ENCODE results near the gene CGB5.
A peak's percentile ranks its signal among the peaks of the same experiment; 100 is the strongest.
"Not testable (repeated sequence)": the region's sequence is repeated elsewhere in the genome, so short reads cannot be mapped to it uniquely, and the experiment has no call there.

CGB5 gene

DNA sequence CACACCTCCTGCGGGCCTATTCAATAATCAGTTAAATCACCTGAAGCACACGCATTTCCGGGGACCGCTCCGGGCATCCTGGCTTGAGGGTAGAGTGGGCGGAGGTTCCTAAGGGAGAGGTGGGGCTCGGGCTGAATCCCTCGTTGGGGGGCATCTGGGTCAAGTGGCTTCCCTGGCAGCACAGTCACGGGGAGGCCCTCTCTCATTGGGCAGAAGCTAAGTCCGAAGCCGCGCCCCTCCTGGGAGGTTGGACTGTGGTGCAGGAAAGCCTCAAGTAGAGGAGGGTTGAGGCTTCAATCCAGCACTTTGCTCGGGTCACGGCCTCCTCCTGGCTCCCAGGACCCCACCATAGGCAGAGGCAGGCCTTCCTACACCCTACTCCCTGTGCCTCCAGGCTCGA lies at the start of gene CGB5:
Gene CGB5, plus strand, starts transcription at position 301 of the 400 bp plus-strand sequence. CDS start 362 bp downstream, outside the sequence.
- DNase-seq (ENCODE audit: low read depth in 4 of 4, low spot score in 1 of 4), result not testable (repeated sequence)

DNA sequence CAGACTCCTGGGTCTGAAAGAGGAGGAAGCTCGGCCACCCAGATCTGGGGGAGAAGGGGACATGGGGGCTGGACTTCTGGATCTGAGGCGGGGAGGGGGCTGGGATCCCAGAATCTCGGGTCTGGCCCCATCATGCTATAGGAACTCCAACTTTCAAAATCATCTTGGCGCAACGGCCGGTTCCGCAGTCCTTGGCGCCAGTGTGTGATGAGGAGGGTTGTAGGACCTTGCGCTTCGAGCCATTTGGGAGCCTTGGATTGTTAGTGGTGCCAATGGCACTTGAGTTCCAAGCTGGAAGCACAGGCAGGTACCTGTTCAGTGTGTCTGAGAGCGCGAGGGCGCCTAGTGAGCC lies 49.6 kb upstream of the CGB5 start:
- DNase-seq (ENCODE audit: low read depth in 4 of 4, low spot score in 1 of 4), result no peak

DNA sequence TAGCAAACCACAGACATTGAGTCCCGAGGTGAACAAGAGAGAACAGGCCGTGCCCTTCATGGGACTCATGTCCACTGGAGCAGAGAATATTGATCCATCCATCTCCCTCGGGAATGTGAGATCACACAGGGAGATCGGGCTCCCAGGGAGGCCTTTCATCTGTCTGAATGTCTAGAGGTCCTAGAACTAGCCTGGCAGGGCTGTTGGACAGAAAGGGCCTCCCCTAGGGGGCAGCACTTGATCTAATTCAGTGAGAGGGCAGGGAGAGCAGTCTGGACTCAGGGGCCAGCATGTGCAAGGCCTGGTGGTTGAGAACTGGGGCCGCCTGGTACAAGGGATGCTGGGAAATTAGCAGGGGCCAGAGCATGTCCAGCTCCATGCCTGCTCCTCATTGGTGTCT lies 45.7 kb upstream of the CGB5 start:
- DNase-seq (ENCODE audit: low read depth in 4 of 4, low spot score in 1 of 4), result peak in 3 of 4 experiments; percentile 21 to 47 (median 21)

DNA sequence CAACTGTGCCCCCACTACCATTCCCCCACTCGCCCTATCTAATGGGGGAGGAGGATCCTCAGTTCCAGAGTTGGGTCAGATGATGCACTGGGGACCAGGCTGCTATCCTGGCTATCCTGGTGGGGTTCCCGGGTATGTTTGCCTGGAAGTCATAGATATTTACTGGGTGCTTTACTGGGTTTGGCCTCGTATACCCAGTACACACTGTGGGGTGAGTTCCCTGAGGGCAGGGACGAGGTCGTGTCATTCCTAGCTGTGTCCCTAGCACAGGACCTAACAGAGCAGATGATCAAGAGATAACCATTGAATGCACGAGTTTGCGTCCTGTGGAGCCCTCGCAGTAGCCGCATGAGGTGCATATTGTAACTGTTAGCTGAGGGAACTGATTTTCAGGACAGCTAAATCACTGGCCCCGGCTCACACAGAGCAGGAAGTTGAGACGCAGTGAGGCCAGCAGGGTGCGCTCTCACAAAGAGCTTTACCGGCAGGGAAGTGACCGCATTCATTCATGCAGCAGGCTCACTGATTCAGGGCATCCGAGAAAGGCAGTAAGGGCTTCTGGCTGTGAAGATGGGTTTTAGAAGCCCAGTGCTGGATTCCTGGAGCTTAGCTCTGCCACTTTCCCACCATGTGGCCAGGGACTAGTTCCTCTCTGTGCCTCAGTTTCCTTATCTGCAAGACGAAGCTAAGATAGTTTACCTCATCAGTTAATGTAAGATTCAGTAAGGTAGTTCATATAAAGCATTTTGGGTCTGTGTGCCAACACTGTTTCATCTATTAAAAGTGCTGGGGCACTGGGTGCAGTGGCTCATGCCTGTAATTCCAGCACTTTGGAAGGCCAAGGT lies 43.9 kb upstream of the CGB5 start:
- DNase-seq (ENCODE audit: low read depth in 4 of 4, low spot score in 1 of 4), result peak; percentile 27 to 54 (median 41)

DNA sequence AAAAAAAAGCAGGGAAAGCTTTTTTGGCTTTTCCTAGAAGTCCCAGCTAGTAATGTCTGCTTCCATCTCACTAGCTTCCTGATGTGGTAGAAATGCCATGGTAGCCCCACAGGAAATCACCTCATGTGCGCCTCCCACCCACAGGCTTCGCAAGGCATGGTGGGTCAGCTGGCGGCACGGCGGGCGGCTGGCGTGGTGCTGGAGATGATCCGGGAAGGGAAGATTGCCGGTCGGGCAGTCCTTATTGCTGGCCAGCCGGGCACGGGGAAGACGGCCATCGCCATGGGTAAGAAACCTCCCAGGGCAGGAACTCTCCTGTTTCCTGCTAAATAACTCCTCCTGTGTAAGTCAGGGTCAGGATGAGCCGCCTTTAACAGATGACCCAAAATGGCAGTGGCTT lies 39.5 kb upstream of the CGB5 start:
- no peak for DNase-seq (ENCODE audit: low read depth in 4 of 4, low spot score in 1 of 4)

DNA sequence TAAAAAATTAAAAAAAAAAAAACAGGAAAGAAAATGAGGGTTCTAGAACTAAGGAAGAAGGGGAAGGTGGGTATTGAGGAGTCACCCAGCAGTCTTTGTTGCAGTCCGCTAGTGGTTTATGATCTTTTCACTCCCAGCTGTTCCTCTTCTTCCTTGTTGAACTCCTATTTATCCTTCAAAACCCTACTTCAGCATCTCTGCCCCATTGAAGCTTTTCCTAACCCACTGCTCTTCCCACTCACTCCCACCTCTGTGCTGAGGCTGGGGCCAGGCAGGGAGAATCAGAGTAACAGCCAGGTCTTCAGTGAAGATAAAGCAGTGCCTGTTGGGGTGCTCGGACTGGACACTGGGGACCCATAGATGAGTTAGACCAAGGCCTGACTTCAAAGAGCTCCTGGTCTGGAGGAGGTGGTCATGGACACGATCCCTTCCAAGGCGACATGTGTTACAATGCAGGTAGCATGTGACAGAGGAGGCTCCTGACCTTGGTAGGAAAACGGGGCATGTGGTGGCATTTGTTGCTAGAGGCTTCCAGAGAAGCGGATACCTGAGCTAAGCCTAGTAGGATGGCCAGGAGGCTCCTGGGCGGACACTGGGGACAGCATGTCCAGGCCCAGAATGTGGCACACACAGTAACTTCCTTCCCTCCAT lies 38.6 kb upstream of the CGB5 start:
- no peak for DNase-seq (ENCODE audit: low read depth in 4 of 4, low spot score in 1 of 4)

DNA sequence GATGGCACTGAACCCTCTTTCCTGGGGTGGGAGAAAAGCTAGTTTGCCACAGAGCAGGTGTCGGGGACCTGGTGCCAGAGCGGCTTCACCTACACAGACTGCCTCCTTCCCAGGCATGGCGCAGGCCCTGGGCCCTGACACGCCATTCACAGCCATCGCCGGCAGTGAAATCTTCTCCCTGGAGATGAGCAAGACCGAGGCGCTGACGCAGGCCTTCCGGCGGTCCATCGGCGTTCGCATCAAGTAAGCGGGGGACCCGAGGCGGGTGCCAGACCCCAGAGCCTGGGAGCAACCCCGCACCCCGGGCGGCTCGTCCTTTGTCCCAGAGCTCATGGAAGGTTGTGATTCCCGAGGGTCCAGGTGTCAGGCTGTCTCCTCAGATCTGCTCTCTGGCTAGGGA lies 36.7 kb upstream of the CGB5 start:
- DNase-seq (ENCODE audit: low read depth in 4 of 4, low spot score in 1 of 4), result no peak

DNA sequence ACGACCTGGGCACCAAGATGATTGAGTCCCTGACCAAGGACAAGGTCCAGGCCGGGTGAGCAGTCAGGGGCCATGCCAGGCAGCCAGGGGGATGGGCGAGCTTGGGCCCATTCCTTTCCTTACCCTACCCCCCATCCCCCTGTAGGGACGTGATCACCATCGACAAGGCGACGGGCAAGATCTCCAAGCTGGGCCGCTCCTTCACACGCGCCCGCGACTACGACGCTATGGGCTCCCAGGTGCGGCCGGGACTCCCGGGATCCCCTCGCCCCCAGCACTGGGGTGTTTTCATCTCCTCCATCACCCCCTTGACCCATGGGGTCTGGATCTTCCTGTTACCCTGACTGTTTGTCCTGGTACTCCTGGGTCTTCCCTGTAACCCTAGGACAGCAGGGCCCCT lies 33.8 kb upstream of the CGB5 start:
- no peak for DNase-seq (ENCODE audit: low read depth in 4 of 4, low spot score in 1 of 4)

DNA sequence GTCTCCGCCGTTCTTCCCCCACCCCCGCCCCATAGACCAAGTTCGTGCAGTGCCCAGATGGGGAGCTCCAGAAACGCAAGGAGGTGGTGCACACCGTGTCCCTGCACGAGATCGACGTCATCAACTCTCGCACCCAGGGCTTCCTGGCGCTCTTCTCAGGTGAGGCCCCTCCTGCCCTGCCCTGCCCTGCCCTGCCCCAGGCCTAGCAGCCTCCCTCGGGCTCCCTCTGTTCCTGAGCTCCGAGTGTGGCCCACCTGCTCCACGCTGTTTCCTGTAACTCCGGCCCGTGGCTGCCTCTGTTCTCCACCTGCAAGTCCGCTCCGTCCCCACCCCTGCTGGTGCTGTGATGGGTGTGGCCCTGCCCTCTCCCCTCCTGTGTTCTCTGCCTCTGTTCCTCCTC lies 33.2 kb upstream of the CGB5 start:
- DNase-seq (ENCODE audit: low read depth in 4 of 4, low spot score in 1 of 4), result no peak

DNA sequence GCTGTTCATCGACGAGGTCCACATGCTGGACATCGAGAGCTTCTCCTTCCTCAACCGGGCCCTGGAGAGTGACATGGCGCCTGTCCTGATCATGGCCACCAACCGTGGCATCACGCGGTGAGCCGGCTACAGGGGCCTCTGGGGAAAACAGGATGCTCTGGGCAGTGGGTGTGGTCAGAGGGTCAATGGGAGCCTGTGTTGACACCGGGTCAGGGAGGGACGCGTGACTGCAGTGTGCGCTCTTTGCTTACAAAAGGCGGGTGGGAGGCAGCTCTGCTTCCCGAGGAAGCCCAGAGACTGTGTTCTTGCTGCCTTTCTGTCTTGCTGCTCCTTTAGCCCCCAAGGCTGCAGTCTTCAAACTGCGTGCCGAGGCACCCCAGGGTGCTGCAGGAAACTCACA lies 32.5 kb upstream of the CGB5 start:
- DNase-seq (ENCODE audit: low read depth in 4 of 4, low spot score in 1 of 4), result no peak

DNA sequence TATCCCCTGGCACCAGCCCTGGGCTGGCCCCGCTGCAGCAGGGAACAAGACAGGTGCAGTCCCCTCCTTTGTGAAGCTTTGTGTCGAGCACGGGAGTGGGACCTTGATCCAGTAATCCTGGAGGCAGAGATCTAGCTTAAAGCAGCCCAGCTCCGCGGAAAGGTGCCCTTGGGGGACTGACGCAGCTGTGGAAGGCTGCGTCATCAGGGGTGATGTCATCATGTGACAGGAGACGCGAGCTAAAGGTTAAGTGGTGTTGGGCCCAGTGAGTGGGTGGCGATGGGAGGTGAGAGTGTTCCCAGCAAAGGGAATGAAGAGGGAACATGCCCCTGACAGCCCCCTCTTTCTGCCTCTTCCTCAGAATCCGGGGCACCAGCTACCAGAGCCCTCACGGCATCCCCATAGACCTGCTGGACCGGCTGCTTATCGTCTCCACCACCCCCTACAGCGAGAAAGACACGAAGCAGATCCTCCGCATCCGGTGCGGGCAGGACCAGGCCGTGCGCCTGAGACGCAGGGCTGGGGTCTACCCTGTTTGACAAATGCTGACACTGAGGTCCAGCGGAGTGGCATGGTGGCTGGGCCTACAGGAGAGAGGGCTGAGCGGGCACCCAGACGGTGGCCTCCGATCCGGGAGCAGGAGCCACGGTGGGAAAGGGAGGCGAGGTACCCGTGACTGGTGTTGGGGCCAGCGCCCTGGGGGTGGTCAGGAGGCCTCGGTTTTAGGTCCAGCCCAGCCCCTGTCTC lies 29.4 kb upstream of the CGB5 start:
- DNase-seq (ENCODE audit: low read depth in 4 of 4, low spot score in 1 of 4), result no peak

DNA sequence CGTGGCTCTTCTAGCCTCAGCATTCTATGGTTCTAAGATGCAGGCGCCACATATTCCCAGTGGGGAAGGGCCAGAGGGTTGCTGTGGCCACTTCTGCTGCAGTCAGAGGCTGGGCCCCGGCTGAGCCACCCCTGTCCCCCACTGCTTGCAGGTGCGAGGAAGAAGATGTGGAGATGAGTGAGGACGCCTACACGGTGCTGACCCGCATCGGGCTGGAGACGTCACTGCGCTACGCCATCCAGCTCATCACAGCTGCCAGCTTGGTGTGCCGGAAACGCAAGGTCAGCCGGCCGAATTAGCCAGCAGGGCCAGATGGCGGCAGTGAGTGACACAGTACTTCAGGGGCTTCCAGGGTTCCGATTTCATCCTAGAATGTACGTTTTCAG lies 28.8 kb upstream of the CGB5 start:
- DNase-seq (ENCODE audit: low read depth in 4 of 4, low spot score in 1 of 4), result no peak

DNA sequence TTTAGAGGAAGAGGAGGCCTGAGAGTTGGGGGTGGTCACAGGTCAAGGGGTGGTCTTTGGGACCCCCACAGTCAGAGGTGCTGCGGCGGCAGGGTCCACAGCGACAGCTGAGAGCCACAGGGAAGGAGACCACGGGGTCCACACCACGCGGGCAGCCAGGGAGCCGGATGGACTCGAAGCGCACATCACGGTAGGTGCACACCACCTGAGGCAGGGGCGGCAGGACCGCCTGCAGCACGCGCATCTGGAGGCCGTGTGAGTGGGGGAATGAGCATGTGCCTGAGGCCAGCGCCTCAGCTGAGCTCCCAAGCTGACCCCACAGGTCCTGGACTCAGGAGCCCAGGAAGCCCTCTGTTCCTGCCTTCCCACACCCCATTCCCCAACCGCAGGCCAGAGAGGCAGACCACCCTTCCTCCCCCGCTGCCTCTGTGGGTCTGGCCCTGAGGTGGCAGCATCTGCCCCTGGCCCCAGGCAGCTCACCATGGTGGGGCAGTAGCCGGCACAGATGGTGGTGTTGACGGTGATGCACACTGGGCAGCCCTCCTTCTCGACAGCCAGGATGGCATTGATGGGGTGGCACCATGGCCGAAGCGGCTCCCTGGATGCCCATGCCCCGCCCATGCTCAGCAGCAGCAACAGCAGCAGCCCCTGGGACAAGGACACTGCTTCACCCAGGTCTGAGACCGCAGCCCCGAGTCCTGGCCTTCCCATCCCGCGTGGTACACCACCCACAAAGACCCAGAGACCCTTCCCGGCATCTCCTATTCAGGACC lies 27.4 kb upstream of the CGB5 start:
- no peak for DNase-seq (ENCODE audit: low read depth in 4 of 4, low spot score in 1 of 4)

DNA sequence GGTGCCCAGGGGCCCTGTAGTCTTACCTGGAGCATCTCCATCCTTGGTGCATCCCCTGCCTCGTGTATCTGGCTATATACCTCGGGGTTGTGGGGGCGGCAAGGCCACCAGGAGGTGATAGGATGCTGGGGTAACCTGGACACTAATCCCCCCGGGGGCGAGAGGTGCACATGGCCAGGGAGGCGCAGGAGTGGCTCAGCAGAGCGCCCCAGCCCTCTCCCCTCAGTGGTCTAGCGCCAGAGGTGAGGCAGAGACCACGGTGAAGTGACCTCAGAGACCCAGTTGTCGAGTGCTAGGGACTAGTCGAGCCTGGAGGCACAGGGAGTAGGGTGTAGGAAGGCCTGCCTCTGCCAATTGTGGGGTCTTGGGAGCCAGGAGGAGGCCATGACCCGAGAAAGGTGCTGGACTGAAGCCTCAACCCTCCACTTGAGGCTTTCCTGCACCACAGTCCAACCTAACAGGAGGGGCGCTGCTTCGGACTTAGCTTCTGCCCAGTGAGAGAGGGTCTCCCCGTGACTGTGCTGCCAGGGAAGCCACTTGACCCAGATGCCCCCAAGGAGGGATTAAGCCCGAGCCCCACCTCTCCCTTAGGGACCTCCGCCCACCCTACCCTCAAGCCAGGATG lies 26.5 kb upstream of the CGB5 start, which contains the start of gene LHB:
Gene LHB, minus strand, starts transcription at position 51 of the 625 bp plus-strand sequence. Its CDS starts 10 bp downstream, at position 41.
- DNase-seq (ENCODE audit: low read depth in 4 of 4, low spot score in 1 of 4), result no peak

DNA sequence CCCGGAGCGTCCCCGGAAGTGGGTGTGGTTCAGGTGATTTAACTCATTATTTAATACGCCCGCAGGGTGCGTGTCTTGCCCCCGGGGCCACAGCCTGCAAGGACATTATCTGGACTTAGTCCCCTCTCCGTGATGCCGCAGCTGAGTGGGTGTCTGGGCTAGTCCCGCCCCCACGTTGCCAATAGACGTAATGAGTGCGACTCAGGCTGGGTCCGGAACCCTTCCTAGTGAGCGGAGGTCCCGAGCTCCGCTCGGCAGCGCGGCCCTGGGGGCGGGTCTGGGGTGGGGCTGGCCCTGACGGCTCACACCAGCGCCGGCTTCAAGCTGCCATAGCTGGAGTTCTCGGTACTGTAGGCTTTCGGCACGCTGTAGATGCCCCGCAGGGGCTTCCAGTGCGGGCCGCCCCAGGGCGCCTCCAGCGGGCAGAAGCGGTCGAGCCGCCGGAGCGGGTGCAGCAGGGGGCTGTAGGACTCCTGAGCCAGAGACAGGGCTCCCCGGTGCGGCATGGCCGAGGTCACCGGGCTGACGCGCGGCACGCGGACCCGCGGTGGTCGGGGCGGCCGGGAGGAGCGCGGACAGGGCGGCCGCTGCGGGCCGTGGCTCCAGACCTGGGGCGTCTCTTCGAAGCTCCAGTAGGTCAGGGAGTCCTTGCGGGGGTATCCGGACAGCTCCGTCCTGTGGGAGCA lies 25.8 kb upstream of the CGB5 start:
- peak in 2 of 4 experiments; percentile 33 to 46 for DNase-seq (ENCODE audit: low read depth in 4 of 4, low spot score in 1 of 4)

DNA sequence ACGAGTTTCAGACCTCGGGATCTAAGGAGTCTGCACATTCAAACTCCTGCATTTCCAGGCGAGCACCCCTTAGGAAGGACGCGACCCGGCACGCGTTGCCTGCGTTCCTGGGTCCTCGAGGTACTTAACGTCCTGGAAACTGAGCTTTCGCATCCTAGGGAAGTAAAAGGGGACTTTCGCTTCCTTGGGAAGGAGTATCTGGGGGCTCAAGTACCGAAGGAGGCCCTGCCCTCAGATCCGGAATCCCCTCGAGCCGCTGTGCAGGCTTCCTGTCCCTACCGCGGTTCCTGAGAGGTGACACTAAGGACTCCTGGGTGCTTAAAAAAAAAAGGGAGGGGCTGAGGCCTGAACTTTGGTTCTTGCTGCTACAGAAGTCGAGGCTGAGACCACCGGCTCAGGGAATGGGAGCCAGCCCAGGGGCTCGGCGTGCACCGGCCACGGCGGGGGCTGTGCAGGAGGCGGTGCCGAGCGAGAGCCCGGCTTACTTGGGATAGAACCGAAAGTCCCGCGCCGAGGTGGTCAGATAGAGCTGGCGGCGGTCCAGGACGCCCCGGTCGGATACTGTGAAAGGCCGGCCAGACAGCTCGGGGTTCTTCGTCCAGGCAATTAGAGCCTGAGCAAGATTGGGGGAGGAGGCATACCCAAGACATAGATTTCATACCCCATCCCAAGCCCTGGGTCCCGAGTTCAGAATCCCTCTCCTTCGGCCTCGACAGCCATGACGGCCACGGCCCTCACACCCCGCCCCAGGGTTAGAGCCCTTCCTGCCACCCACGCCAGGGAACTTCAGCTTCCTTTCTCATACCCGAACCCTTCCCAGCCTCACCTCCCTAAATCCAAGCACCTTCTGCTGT lies 25.0 kb upstream of the CGB5 start:
- not testable (repeated sequence) for DNase-seq (ENCODE audit: low read depth in 4 of 4, low spot score in 1 of 4)

DNA sequence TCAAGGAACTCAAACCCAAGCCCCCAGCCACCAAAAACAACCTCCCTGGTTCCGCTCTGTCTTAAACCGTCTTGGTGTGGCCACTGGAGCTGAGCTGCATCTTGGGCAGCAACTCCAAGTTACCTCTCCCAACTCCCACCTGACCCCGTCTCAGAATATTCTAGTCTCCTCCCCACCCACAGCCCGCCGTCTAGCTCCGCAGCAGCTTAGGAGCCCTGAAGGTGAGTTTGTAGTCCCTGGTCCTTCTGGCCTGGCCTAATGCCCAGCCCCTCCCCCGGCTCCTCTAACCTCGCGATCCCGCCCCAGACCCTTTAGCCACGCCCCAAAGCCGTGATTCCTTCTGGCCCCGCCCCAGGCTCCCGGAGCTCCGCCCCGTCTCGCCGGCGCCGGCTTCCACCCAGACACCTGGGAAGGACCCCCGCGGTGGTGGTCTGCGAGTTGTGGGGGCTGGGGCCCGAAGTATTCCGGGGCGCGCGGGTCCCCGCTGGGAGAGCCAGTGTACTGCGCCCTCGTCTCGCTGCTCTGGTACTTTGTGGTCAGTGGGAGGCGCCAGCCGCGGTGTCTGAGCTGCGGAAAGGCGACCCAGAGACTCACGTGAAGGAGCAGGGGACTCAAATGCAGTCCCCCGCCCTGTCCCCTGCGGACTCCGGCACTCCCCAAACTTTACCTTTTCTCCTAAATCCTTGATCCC lies 24.3 kb upstream of the CGB5 start:
- DNase-seq (ENCODE audit: low read depth in 4 of 4, low spot score in 1 of 4), result peak; percentile 24 to 58 (median 46)

DNA sequence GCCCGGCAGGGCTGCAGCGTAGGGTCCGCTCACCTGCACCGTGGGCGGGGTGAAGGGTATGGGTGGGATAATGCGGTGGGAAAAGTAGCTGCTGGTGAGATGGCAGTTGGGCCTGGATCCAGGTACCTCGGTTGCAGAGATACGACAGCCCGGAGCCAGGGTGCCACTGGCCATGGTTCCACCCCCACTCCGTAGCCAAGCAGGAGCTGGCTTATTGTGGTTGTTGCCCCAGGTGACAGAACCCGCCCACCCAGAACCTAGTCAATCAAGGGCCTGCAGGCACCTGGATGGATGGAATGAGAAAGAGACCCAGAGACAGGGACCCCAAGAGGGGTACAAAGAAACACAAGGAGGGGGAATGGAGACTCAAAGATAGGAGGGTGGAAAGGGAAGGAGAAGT lies 23.3 kb upstream of the CGB5 start:
- DNase-seq (ENCODE audit: low read depth in 4 of 4, low spot score in 1 of 4), result no peak

Data from stimulated activated CD4-positive, alpha-beta T cell treated with anti-CD3 and anti-CD28 coated beads, Interleukin-1b, Interleukin-23, amount 100 ng/mL, for 24 hours (primary cell).